ENCODE data around the gene GNG12.
A peak's percentile ranks its signal among the peaks of the same experiment; 100 is the strongest.

Gene GNG12

GRCh38 chr1:67780637-67781036, 52.6 kb downstream of the GNG12 start:
- no peak for DNase-seq

DNA sequence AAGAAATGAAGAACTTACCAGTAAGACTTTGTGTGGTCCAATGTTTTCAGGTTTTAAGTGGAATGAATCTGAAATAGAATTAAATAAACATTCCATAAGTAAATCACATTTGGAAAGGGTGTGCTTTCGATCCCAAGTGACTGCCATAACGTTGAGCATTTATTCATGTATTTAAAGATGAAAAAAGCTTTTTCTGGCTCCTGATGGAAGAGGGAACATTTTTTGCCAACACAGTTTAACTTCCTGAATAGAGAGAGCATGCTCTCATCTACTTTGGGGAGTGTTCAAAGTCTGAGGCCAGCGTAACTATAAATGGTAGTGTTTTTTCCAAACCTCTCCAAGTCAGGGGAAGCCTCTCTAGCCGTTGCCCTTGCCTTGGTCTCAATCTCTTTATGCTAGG, 55.8 kb downstream of the GNG12 start:
- DNase-seq: no peak

GRCh38 chr1:67777016-67777415, 56.3 kb downstream of the GNG12 start:
- DNase-seq: no peak

GRCh38 chr1:67773462-67773861, 59.8 kb downstream of the GNG12 start:
- peak; percentile 38 for DNase-seq

- DNase-seq: peak; percentile 70
Observed at GRCh38 chr1:67771749-67772148, 61.5 kb downstream of the GNG12 start.

GRCh38 chr1:67771152-67771551, 62.1 kb downstream of the GNG12 start:
- DNase-seq: peak; percentile 78

DNA sequence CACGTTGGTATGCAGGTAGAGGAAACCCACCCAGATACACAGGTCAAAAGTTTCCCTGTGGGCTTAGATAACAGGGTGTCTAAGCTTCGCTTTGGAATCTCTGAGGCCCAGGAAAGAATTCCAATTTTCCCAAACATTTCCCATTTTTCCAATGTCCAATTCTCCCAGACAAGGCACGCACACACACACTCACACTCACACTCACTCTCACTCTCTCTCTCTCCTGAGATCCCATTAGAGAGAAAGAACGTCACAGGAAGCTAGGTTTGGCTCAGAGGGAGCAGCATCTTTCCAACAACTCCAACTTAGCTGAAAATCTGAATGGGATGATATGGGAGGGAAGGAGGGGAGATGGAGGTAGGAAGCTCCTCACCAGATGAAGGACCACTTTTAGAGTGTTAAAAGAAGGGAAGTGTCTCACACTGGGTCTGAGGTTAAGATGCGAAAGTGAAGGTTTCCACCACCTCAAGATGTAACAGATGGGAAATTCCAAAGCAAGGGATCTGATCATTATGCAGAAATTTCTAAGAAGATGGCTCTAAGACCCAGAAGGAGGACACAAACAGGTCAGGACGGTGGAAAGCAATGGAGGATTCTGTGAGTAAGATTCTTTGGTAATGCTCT, 63.5 kb downstream of the GNG12 start:
- DNase-seq: no peak

GRCh38 chr1:67768480-67768879, 64.8 kb downstream of the GNG12 start:
- DNase-seq: no peak

- no peak for DNase-seq
Observed at GRCh38 chr1:67767103-67767782, 66.0 kb downstream of the GNG12 start.

DNA sequence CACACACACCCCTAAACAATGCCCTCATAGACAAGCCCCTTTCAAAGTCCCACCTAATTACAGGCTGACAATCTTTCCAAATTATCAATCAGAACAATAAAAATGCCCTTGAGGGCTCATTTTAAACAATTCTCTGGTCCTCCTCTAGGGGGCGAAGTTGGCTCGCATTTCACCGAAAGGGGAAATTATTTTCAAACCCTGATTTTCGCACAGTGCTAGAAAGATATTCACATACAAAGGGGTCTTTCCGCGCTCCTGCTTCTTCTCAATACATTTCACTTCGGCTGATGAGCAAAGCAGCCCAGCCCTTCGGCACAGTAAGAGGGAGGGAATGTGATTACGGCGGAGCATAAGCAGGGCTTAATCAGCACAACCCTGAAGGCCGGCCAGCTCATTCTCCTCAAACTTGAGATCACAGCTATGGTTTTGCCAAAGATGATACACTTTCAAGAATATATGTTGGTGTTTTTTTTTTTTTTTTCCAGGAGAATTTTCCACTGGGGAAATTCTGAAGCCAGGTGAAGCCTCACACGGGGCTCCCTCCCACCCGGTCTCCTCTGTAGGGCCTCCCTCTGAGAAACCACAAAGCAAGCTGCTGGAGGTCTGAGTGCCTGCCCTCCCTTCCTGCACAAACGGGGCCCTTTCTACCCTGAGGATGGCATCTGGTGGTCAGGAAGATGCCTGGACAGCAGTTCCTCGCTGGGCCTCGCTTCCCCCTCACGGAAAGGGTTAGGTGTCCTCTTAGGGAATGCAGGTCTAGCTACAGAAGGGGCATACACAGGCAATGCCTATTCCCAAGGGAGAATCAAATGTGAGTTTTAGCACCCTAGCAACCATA, 66.9 kb downstream of the GNG12 start:
- peak; percentile 90 for DNase-seq

GRCh38 chr1:67764633-67765032, 68.6 kb downstream of the GNG12 start:
- no peak for DNase-seq

DNA sequence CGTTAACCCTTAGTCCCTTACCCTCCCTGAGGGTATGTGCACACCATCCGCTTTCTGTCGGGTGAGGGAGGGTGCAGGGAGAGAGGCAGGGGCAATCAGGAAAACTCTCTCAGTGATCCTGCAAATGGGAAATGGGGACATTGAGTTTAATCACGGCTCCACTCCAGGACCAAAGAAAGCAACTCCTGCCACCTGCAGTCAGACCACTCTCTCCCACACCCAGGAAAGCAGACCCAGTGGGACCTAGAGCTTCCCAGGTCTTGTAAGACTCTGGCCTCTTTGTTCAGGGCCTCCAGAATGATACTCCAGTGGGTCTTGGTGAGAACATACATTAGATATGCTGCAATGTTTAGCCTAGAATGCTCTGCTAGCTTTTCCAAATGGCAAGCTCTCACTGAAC, 71.5 kb downstream of the GNG12 start:
- DNase-seq: no peak

- DNase-seq: no peak
Observed at GRCh38 chr1:67761091-67761490, 72.2 kb downstream of the GNG12 start.

- peak; percentile 75 for DNase-seq
Observed at GRCh38 chr1:67760030-67760821, 73.0 kb downstream of the GNG12 start.

DNA sequence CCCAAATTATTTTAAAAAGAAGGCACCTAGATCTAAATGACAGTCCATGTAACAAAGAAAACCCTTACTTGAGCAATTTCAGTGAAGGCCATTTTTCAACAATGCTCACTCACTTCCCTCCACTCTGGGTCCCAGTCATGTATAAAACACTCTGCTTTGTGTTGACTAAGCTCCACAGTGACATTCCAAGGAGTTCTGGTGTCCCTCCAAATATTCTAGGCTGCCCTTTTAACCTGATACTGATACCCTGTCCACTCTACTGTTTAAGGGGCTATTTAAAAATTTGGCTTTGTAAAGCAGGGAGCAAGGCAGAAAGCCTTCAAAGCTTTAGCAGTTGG, 73.6 kb downstream of the GNG12 start:
- DNase-seq: peak; percentile 37

- no peak for DNase-seq
Observed at GRCh38 chr1:67759066-67759465, 74.2 kb downstream of the GNG12 start.

GRCh38 chr1:67755619-67756018, 77.6 kb downstream of the GNG12 start:
- DNase-seq: no peak

DNA sequence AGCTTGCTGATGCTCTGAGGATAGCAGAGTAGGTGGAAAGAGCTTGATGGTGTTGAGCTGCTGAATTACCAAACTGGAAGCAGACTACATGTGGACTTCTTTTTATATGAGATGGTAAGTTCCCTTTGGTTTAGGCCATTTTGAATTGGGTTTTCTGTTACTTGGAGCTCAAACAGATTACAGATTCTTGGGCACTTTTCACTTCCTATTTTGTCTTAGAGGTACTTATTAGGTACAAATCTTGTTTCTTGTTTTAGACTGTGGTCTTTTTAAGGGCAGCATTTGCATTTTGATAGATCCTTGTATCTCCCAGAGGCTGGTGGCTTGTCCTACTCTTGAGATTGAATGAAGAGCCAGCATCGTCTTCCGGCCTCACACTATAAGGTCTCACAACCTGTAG, 78.1 kb downstream of the GNG12 start:
- DNase-seq: no peak

DNA sequence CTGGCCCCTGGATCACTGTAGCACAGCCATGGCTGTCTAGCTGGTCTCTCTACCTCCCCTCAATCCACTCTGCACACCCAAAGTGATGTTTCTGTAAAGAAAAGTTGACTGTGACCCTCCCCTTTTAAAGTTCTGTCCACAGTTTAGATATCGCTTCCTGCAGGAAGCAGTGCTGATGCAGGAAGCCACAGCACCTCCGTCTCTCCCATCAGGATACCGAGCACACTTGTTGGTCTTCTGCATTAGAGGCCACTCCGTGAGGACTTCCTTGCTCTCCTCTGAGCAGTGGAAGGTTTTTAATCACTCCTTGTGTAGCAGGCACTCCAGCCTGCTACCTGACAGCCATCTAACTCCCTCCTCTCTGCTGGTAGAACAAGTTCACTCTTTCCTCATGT, 78.7 kb downstream of the GNG12 start:
- DNase-seq: no peak

GRCh38 chr1:67753776-67754525, 79.3 kb downstream of the GNG12 start:
- no peak for DNase-seq

DNA sequence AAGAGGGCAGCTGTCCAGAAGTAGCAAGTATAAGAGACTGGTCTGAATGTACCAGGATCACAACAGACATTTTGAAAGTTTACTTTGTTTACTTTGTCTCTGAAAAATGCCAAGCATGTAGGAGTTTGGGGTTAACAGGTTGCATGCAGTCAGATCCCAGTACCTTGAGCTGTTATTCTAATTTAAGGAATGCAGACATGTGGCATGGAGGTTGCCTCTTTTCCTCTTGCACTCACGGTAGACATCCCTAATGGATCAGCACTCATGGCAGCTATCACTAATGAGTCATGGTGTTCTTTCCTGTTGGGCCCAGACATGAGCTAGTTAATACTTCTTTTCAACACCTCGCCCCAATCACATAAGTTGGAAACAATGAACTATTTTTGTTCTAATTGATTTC, 81.0 kb downstream of the GNG12 start:
- DNase-seq: peak; percentile 62

GRCh38 chr1:67750691-67751054, 82.6 kb downstream of the GNG12 start:
- no peak for DNase-seq
